ENCODE data around the gene VCL.
"Not testable (repeated sequence)": the region's sequence is repeated elsewhere in the genome, so short reads cannot be mapped to it uniquely, and the experiment has no call there.

DNA sequence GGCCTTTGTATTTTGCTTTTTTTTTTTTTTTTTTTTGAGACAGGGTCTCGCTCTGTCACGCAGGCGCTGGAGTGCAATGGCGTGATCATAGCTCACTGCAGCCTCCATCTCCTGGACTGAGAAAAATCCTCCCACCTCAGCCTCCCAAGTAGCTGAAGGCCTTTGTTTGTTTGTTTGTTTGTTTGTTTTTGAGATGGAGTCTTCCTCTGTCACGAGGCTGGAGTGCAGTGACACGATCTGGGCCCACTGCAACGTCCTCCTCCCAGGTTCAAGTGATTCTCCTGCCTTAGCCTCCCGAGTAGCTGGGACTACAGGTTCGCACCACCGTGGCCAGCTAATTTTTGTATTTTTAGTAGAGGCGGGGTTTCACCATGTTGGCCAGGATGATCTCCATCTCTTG is 2.3 kb downstream of the VCL start:
- not testable (repeated sequence) for TF ChIP-seq POLR2AphosphoS5 (IDR thresholded peaks at IDR 0.05; ENCODE audit: low read depth); CTCF (IDR thresholded peaks at IDR 0.05; ENCODE audit: insufficient read depth, low read length); SPI1 (IDR thresholded peaks at IDR 0.05; ENCODE audit: borderline replicate concordance, low read depth)

All from HL-60 (cell line).